Endothelial cell of umbilical vein (primary cell): ENCODE data around the gene FUT2. TPM values are rescaled to one million over a fixed set of nuclear protein-coding genes. Genes with fewer than 3 reads are reported as not detected.

ENCODE experiments used
- BruUV-seq: library from RNA; stranded (reverse); fragments of 400-500 nt; replicated peaks from 2 replicates; lab custom pipeline; 2021; lab: Mats Ljungman, UMichigan
- CTCF ChIA-PET: fragments of 300-600, 350-600 bp; sonication (Branson Sonifier 250); formaldehyde crosslinking; loops from one replicate; lab custom pipeline; 2021; ENCODE audit warnings: antibody characterized with exemption, inconsistent platforms; lab: Charles Lee
- POLR2A ChIA-PET: fragments of 300-600, 350-600 bp; sonication (Branson Sonifier 250); formaldehyde crosslinking; loops from one replicate; lab custom pipeline; 2021; ENCODE audit warnings: antibody characterized with exemption, inconsistent platforms; lab: Charles Lee
- DNase-seq: peaks from one replicate; pipeline ENCODE4 v3.0.0-alpha.2; 2011; ENCODE audit warnings: low read depth, low spot score
- FAIRE-seq: peaks from 2 replicates; lab custom pipeline; 2011; peaks lifted over from hg19 to GRCh38; lab: Jason Lieb, UNC
- H2AFZ ChIP-seq: 2 replicates; pipeline ENCODE4 v1.6.0; 2012; ENCODE audit warnings: low read depth, low read length, control low read depth, inconsistent platforms
- H3K27ac ChIP-seq: 2 replicates; pipeline ENCODE4 v1.5.1; 2011; ENCODE audit warnings: low read depth, mild to moderate bottlenecking, control low read depth, low read length, moderate library complexity; ENCODE audit not compliant: insufficient read depth
- H3K27me3 ChIP-seq, 2 experiments: 2 replicates each; pipeline versions ENCODE4 v1.6.0 to v1.6.1; 2011; ENCODE audit warnings: low read length in 2 of 2, mixed read lengths in 1 of 2; ENCODE audit not compliant: control insufficient read depth in 2 of 2, insufficient read depth in 2 of 2
- H3K36me3 ChIP-seq, 2 experiments: 2 replicates in 1 of 2; 3 replicates in 1 of 2; pipeline ENCODE4 v1.5.1; 2011; ENCODE audit warnings: low read length in 2 of 2, mild to moderate bottlenecking in 1 of 2, moderate library complexity in 1 of 2; ENCODE audit not compliant: control insufficient read depth in 2 of 2, insufficient read depth in 2 of 2; ENCODE audit errors: extremely low read depth in 1 of 2
- H3K4me1 ChIP-seq: 3 replicates; pipeline ENCODE4 v1.5.1; 2011; ENCODE audit warnings: mild to moderate bottlenecking, low read length; ENCODE audit not compliant: control insufficient read depth, insufficient read depth; ENCODE audit errors: extremely low read depth
- H3K4me2 ChIP-seq: 2 replicates; pipeline ENCODE4 v1.6.1; 2011; ENCODE audit warnings: low read length, control low read depth, mixed read lengths; ENCODE audit not compliant: insufficient read depth
- H3K4me3 ChIP-seq, 3 experiments: fragments of 200-600 bp in 1 of 3; sonication (generic), shearing (Covaris generic) in 1 of 3; replicated peaks in 1 of 3; 2 replicates each; pipeline ENCODE4 v1.5.1; 2011 to 2016; ENCODE audit warnings: control low read depth in 3 of 3, low read length in 3 of 3, mild to moderate bottlenecking in 2 of 3, inconsistent platforms in 1 of 3, low read depth in 1 of 3, moderate library complexity in 1 of 3; ENCODE audit not compliant: insufficient read depth in 1 of 3
- H3K79me2 ChIP-seq: 2 replicates; pipeline ENCODE4 v1.6.0; 2012; ENCODE audit warnings: low read length, inconsistent platforms; ENCODE audit not compliant: control insufficient read depth, insufficient read depth
- H3K9ac ChIP-seq: replicated peaks from 2 replicates; pipeline ENCODE3; 2011; ENCODE audit warnings: low read length, control low read depth; ENCODE audit not compliant: insufficient read depth; ENCODE audit errors: extremely low read depth
- H3K9me1 ChIP-seq: replicated peaks from 3 replicates; pipeline ENCODE4 v1.6.0; 2011; ENCODE audit warnings: mild to moderate bottlenecking, low read length; ENCODE audit not compliant: control insufficient read depth, insufficient read depth; ENCODE audit errors: extremely low read depth
- H3K9me3 ChIP-seq: replicated peaks from 2 replicates; pipeline ENCODE4 v1.5.1; 2012; ENCODE audit warnings: low read length, inconsistent platforms; ENCODE audit not compliant: control insufficient read depth, insufficient read depth
- H4K20me1 ChIP-seq: replicated peaks from 2 replicates; pipeline ENCODE3; 2011; ENCODE audit warnings: mild to moderate bottlenecking, low read length; ENCODE audit not compliant: control insufficient read depth, insufficient read depth; ENCODE audit errors: extremely low read depth
- CTCF ChIP-seq, 2 donors: IDR thresholded peaks; 1 replicate in 1 of 2; 2 replicates in 1 of 2; pipeline ENCODE4 v1.5.1; 2011; ENCODE audit warnings: low read length in 2 of 2, mild to moderate bottlenecking in 2 of 2, moderate library complexity in 2 of 2, control low read depth in 1 of 2, inconsistent platforms in 1 of 2, low read depth in 1 of 2; ENCODE audit not compliant: insufficient read depth in 1 of 2; ENCODE audit errors: extremely low read depth in 1 of 2
- EZH2 ChIP-seq: IDR thresholded peaks from 2 replicates; pipeline ENCODE4 v1.6.1; 2012; ENCODE audit warnings: borderline replicate concordance, low read depth, mild to moderate bottlenecking, moderate library complexity, low read length, inconsistent platforms; ENCODE audit not compliant: severe bottlenecking
- FOS ChIP-seq: IDR thresholded peaks from 2 replicates; pipeline ENCODE4 v1.6.1; 2011; ENCODE audit warnings: mild to moderate bottlenecking, low read length, moderate library complexity, borderline replicate concordance; ENCODE audit not compliant: insufficient read depth
- GATA2 ChIP-seq: IDR thresholded peaks from 2 replicates; pipeline ENCODE4 v1.7.0; 2011; ENCODE audit warnings: low read depth, mild to moderate bottlenecking, moderate library complexity, mixed read lengths, low read length; ENCODE audit not compliant: insufficient read length, insufficient read depth
- JUN ChIP-seq: IDR thresholded peaks from 2 replicates; pipeline ENCODE4 v1.6.1; 2011; ENCODE audit warnings: borderline replicate concordance, low read depth; ENCODE audit not compliant: insufficient read length, insufficient read depth
- MYC ChIP-seq: IDR thresholded peaks from one replicate; pipeline ENCODE4 v1.6.1; 2011; ENCODE audit warnings: mild to moderate bottlenecking, low read depth, low read length
- POLR2A ChIP-seq: IDR thresholded peaks from 2 replicates; pipeline ENCODE4 v1.6.1; 2012; ENCODE audit warnings: low read depth, mild to moderate bottlenecking, control low read depth, low read length
- POLR2AphosphoS5 ChIP-seq: IDR thresholded peaks from 2 replicates; pipeline ENCODE4 v1.6.1; 2012; ENCODE audit warnings: low read depth, mild to moderate bottlenecking, control low read depth, low read length, moderate library complexity; ENCODE audit not compliant: insufficient read depth
- dilution Hi-C: fragments of 300-500 bp; cut with MboI; formaldehyde crosslinking; loops from one replicate; pipeline ENCODE4 v1.15.0; 2019; ENCODE audit warnings: low sequenced_read_pairs; ENCODE audit not compliant: extremely low pct_ligation_motif_present
- intact Hi-C: fragments of 100-400 bp; cut with micrococcal nuclease; formaldehyde crosslinking; loops from one replicate; pipeline ENCODE4 v1.10.0; 2022
- polyA plus RNA-seq, 4 experiments: library from polyadenylated mRNA; depleted of rRNA in 3 of 4; stranded (reverse) in 3 of 4; unstranded in 1 of 4; fragments of >200 nt; gene quantifications; 2 replicates each; pipeline versions ENCODE4 v1.2.1 to v1.2.3, GENCODE V29; 2011 to 2012; ENCODE audit warnings: missing spikeins in 1 of 4
- total RNA-seq: library from RNA; stranded (reverse); gene quantifications from 2 replicates; pipeline ENCODE4 v1.2.3, GENCODE V29; 2021
- TF ChIP-seq, protein P1 (sequence below): IDR thresholded peaks from 2 replicates; pipeline ENCODE4 v1.6.1; 2011; ENCODE audit not compliant: insufficient read depth, insufficient read length

Gene FUT2
- total and polyA plus RNA-seq, 2 donors (not counting 3 experiments of a cell fraction or from before 2014, with no cell fraction given): not detected

DNA sequence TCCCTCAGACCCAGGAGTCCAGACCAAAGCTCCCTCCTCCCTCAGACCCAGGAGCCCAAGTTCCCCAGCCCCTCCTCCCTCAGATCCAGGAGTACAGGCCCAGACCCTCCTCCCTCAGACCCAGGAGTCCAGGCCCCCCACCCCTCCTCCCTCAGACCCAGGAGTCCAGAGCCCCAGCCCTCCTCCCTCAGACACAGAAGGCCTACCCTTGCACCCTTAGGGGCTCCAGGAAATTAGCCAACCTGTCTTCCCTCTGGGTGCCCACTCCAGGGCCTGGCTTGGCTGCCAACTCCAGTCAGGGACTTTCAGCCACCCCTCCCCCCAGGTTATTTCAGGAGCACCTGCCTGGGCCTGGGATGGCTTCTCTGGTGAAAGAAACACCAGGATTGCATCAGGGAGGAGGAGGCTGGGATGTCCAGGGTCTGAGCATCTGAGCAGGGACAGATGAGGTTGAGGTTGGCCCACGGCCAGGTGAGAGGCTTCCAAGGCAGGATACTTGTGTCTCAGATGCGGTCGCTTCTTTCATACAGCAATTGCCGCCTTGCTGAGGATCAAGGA, 59.4 kb downstream of the FUT2 start, which contains the start of gene FGF21:
Gene FGF21 (plus strand): TSS at position 441 of the 558 bp plus-strand sequence. CDS start 713 bp downstream, outside the sequence.
- CTCF ChIA-PET: interaction anchor here (0.9 kb wide), 1 partner anchor 16 kb away, joined by 5 read pairs; no protein-coding TSS in a partner anchor
- no peak within 1 kb of the TSS for H3K4me3 ChIP-seq
- no peak for TF ChIP-seq FOS
- no peak for TF ChIP-seq MYC
- no peak for TF ChIP-seq POLR2A
- TF ChIP-seq GATA2: no peak
- TF ChIP-seq CTCF (IDR thresholded peaks at IDR 0.05; ENCODE audit: extremely low read depth in 1 of 2, insufficient read depth in 1 of 2, low read depth in 1 of 2, low read length in 2 of 2): no peak
- no peak for TF ChIP-seq POLR2AphosphoS5
- no peak for TF ChIP-seq JUN
- TF ChIP-seq, protein P1, sequence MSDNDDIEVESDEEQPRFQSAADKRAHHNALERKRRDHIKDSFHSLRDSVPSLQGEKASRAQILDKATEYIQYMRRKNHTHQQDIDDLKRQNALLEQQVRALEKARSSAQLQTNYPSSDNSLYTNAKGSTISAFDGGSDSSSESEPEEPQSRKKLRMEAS: no peak
- TF ChIP-seq EZH2: no peak
- POLR2A ChIA-PET: no interaction called here
- no peaks in the 10 kb centered on the region for H3K9me1 ChIP-seq
- intact Hi-C loops: no loop called here
- no peaks in the 10 kb centered on the region for H3K27me3 ChIP-seq
- H3K9ac ChIP-seq: no peak within 1 kb of the TSS
- no peaks in the 10 kb centered on the region for H3K36me3 ChIP-seq
- H3K9me3 ChIP-seq: no peaks in the 10 kb centered on the region
- DNase-seq (no peak), FAIRE-seq (no peak)
- dilution Hi-C loops: no loop called here
- H2AFZ ChIP-seq: no peak within 1 kb of the TSS
- H3K4me1 ChIP-seq: peaks cover 11% of the 10 kb centered on the region
- no peak within 1 kb of the TSS for H3K27ac ChIP-seq
- no peak within 1 kb of the TSS for H3K4me2 ChIP-seq
- H3K79me2 ChIP-seq: peaks cover 16% of the 10 kb centered on the region
- no TSS peak for BruUV-seq
- no peaks in the 10 kb centered on the region for H4K20me1 ChIP-seq

Other genes starting within 250 kb of the FUT2 start
- gene GRWD1, start 250.0 kb upstream of the FUT2 start, total RNA-seq: 52.7 and 52.8 TPM in 2 replicates
- gene GRWD1, start 250.0 kb upstream of the FUT2 start, polyA plus RNA-seq: 26.3 and 26.8 TPM in 2 replicates
- 0.92 and 1.4 TPM in 2 replicates for gene KCNJ14, start 240.4 kb upstream of the FUT2 start, total RNA-seq
- gene KCNJ14, start 240.4 kb upstream of the FUT2 start, polyA plus RNA-seq: 0.26 and 0.32 TPM in 2 replicates
- 119 and 125 TPM in 2 replicates for gene CYTH2, start 226.6 kb upstream of the FUT2 start, total RNA-seq
- 98.4 and 98.6 TPM in 2 replicates for gene CYTH2, start 226.6 kb upstream of the FUT2 start, polyA plus RNA-seq
- gene LMTK3, start 184.1 kb upstream of the FUT2 start, total RNA-seq: 0.11 TPM in 1 of 2 replicates, not detected in the other
- 0.05 and 0.14 TPM in 2 replicates for gene LMTK3, start 184.1 kb upstream of the FUT2 start, polyA plus RNA-seq
- gene SULT2B1, start 143.8 kb upstream of the FUT2 start, total RNA-seq: not detected in 2 replicates
- not detected in 2 replicates for gene SULT2B1, start 143.8 kb upstream of the FUT2 start, polyA plus RNA-seq
- gene SPACA4, start 89.2 kb upstream of the FUT2 start, total RNA-seq: not detected in 2 replicates
- not detected in 2 replicates for gene SPACA4, start 89.2 kb upstream of the FUT2 start, polyA plus RNA-seq
- 1.7 and 3.5 TPM in 2 replicates for gene FAM83E, start 80.9 kb upstream of the FUT2 start, total RNA-seq
- 0.04 and 0.10 TPM in 2 replicates for gene FAM83E, start 80.9 kb upstream of the FUT2 start, polyA plus RNA-seq
- gene RPL18, start 76.8 kb upstream of the FUT2 start, total RNA-seq: 1,402 and 1,407 TPM in 2 replicates
- 2,154 and 2,376 TPM in 2 replicates for gene RPL18, start 76.8 kb upstream of the FUT2 start, polyA plus RNA-seq
- 30.5 and 31.1 TPM in 2 replicates for gene SPHK2, start 76.5 kb upstream of the FUT2 start, total RNA-seq
- 20.2 and 23.4 TPM in 2 replicates for gene SPHK2, start 76.5 kb upstream of the FUT2 start, polyA plus RNA-seq
- 0.78 and 1.5 TPM in 2 replicates for gene DBP, start 58.6 kb upstream of the FUT2 start, total RNA-seq
- gene DBP, start 58.6 kb upstream of the FUT2 start, polyA plus RNA-seq: 1.8 and 2.0 TPM in 2 replicates
- gene CA11, start 49.8 kb upstream of the FUT2 start, total RNA-seq: 2.8 TPM in 2 replicates
- gene CA11, start 49.8 kb upstream of the FUT2 start, polyA plus RNA-seq: 2.6 and 4.7 TPM in 2 replicates
- 0.35 TPM in 1 of 2 replicates, not detected in the other for gene NTN5, start 23.0 kb upstream of the FUT2 start, total RNA-seq
- 0.11 and 0.18 TPM in 2 replicates for gene NTN5, start 23.0 kb upstream of the FUT2 start, polyA plus RNA-seq
- 0.76 and 0.84 TPM in 2 replicates for gene MAMSTR, start 23.8 kb downstream of the FUT2 start, total RNA-seq
- gene MAMSTR, start 23.8 kb downstream of the FUT2 start, polyA plus RNA-seq: 0.57 and 0.94 TPM in 2 replicates
- gene RASIP1, start 44.6 kb downstream of the FUT2 start, total RNA-seq: 82.1 and 83.1 TPM in 2 replicates
- gene RASIP1, start 44.6 kb downstream of the FUT2 start, polyA plus RNA-seq: 66.2 and 76.2 TPM in 2 replicates
- 1.2 TPM in 2 replicates for gene IZUMO1, start 50.9 kb downstream of the FUT2 start, total RNA-seq
- 0.18 and 0.35 TPM in 2 replicates for gene IZUMO1, start 50.9 kb downstream of the FUT2 start, polyA plus RNA-seq
- 4.8 and 5.2 TPM in 2 replicates for gene FUT1, start 56.7 kb downstream of the FUT2 start, total RNA-seq
- 1.9 and 2.6 TPM in 2 replicates for gene FUT1, start 56.7 kb downstream of the FUT2 start, polyA plus RNA-seq
- not detected in 2 replicates for gene FGF21, start 59.6 kb downstream of the FUT2 start, total RNA-seq
- not detected in 2 replicates for gene FGF21, start 59.6 kb downstream of the FUT2 start, polyA plus RNA-seq
- gene BCAT2, start 115.1 kb downstream of the FUT2 start, total RNA-seq: 53.9 and 62.5 TPM in 2 replicates
- 62.0 and 74.7 TPM in 2 replicates for gene BCAT2, start 115.1 kb downstream of the FUT2 start, polyA plus RNA-seq
- gene HSD17B14, start 140.5 kb downstream of the FUT2 start, total RNA-seq: 20.9 and 21.5 TPM in 2 replicates
- 44.5 and 46.3 TPM in 2 replicates for gene HSD17B14, start 140.5 kb downstream of the FUT2 start, polyA plus RNA-seq
- gene PLEKHA4, start 172.6 kb downstream of the FUT2 start, total RNA-seq: 4.9 and 10.1 TPM in 2 replicates
- 3.9 and 4.5 TPM in 2 replicates for gene PLEKHA4, start 172.6 kb downstream of the FUT2 start, polyA plus RNA-seq
- 67.4 and 73.4 TPM in 2 replicates for gene PPP1R15A, start 176.4 kb downstream of the FUT2 start, total RNA-seq
- gene PPP1R15A, start 176.4 kb downstream of the FUT2 start, polyA plus RNA-seq: 34.3 and 42.3 TPM in 2 replicates
- gene TULP2, start 202.8 kb downstream of the FUT2 start, total RNA-seq: not detected in 2 replicates
- gene TULP2, start 202.8 kb downstream of the FUT2 start, polyA plus RNA-seq: 0.08 and 0.18 TPM in 2 replicates
- 190 and 194 TPM in 2 replicates for gene NUCB1, start 204.3 kb downstream of the FUT2 start, total RNA-seq
- 231 and 237 TPM in 2 replicates for gene NUCB1, start 204.3 kb downstream of the FUT2 start, polyA plus RNA-seq
- not detected in 2 replicates for gene DHDH, start 237.7 kb downstream of the FUT2 start, total RNA-seq
- gene DHDH, start 237.7 kb downstream of the FUT2 start, polyA plus RNA-seq: not detected in 2 replicates